Activated T-helper 1 cell treated with anti-CD3 and anti-CD28 coated beads, Interleukin-2, amount 50 U/mL, for 16 hours (primary cell): ENCODE measurements around the gene RND3.

Experiments
- DNase-seq, 2 donors: peaks; one replicate each; pipeline ENCODE4 v3.0.0-alpha.2; 2020; ENCODE audit warnings: low read depth in 1 of 2, low spot score in 1 of 2

RND3 gene

GRCh38 chr2:150494234-150494945, 6.9 kb upstream of the RND3 start:
- DNase-seq: no peak

- DNase-seq: no peak
Measured at GRCh38 chr2:150491943-150492342, 4.5 kb upstream of the RND3 start.

GRCh38 chr2:150491430-150491829, 4.0 kb upstream of the RND3 start:
- no peak for DNase-seq

- no peak for DNase-seq
Measured at GRCh38 chr2:150490466-150490865, 3.0 kb upstream of the RND3 start.

- no peak for DNase-seq
Measured at GRCh38 chr2:150486539-150487484, 655 bp downstream of the RND3 start.

- DNase-seq: no peak
Measured at GRCh38 chr2:150485871-150486538, 1.5 kb downstream of the RND3 start.

- DNase-seq: no peak
Measured at GRCh38 chr2:150485114-150485870, 2.2 kb downstream of the RND3 start.

- no peak for DNase-seq
Measured at GRCh38 chr2:150484461-150485021, 2.9 kb downstream of the RND3 start.

GRCh38 chr2:150484006-150484405, 3.5 kb downstream of the RND3 start:
- no peak for DNase-seq

GRCh38 chr2:150483532-150483931, 3.9 kb downstream of the RND3 start:
- DNase-seq: no peak

- DNase-seq: no peak
Measured at GRCh38 chr2:150482667-150483400, 4.6 kb downstream of the RND3 start.

- no peak for DNase-seq
Measured at GRCh38 chr2:150482111-150482510, 5.4 kb downstream of the RND3 start.

GRCh38 chr2:150480971-150481830, 6.3 kb downstream of the RND3 start:
- no peak for DNase-seq

- DNase-seq: no peak
Measured at GRCh38 chr2:150480241-150480640, 7.2 kb downstream of the RND3 start.

- no peak for DNase-seq
Measured at GRCh38 chr2:150479075-150479915, 8.2 kb downstream of the RND3 start.

- no peak for DNase-seq
Measured at GRCh38 chr2:150478200-150478974, 9.1 kb downstream of the RND3 start.

- DNase-seq: no peak
Measured at GRCh38 chr2:150477347-150477746, 10.1 kb downstream of the RND3 start.
